T-helper 2 cell treated with Interferon-gamma antibody and Interleukin-4, amounts not matched to agents 5 μg/mL and 100 μg/mL, for 36 hours (primary cell): Measurements from ENCODE around the gene KCNJ6.

Experiments
- DNase-seq: peaks from one replicate; pipeline ENCODE4 v3.0.0; 2021; ENCODE audit warnings: low spot score
- H3K27ac Mint-ChIP-seq: one replicate; pipeline ENCODE4 v1.8.0; 2021; ENCODE audit warnings: mild to moderate bottlenecking, mixed read lengths
- H3K27me3 Mint-ChIP-seq: one replicate; pipeline ENCODE4 v1.8.0; 2021; ENCODE audit warnings: low read depth, mixed read lengths
- H3K36me3 Mint-ChIP-seq: one replicate; pipeline ENCODE4 v1.8.0; 2021; ENCODE audit warnings: low read depth, mixed read lengths
- H3K4me1 Mint-ChIP-seq: one replicate; pipeline ENCODE4 v1.8.0; 2021; ENCODE audit warnings: low read depth, mixed read lengths
- H3K4me3 Mint-ChIP-seq: one replicate; pipeline ENCODE4 v1.8.0; 2022; ENCODE audit warnings: mild to moderate bottlenecking, moderate library complexity, mixed read lengths
- H3K9me3 Mint-ChIP-seq: one replicate; pipeline ENCODE4 v1.8.0; 2021; ENCODE audit warnings: mixed read lengths

The KCNJ6 gene

DNA sequence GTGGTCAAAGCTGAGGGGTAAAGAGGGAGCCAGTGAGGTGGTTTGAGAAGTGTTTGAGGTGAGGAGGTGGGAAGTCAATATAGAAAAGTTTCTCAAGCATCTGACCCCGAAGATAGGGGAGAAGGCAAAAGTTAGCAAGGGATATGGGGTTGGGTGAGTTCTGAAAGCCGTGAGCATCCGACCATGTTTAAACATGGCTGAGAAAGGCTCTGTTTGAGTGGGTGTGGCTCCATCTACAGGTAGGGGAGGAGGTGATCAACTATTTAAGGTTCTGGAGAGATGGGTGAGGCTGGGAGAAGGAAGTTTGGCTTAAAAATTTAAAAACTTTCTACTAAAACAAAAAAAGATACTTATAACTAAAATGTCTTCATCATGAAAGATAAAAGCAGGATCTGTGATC, 273.8 kb downstream of the KCNJ6 start:
- Mint-ChIP-seq H3K4me1 (peaks cover 3% of the 10 kb centered on the region), H3K36me3 (no peaks in the 10 kb centered on the region), H3K4me3 (no peak overlapping the region), H3K9me3 (no peaks in the 10 kb centered on the region), H3K27ac (no peak overlapping the region), H3K27me3 (peaks cover 31% of the 10 kb centered on the region)
- no peak for DNase-seq

DNA sequence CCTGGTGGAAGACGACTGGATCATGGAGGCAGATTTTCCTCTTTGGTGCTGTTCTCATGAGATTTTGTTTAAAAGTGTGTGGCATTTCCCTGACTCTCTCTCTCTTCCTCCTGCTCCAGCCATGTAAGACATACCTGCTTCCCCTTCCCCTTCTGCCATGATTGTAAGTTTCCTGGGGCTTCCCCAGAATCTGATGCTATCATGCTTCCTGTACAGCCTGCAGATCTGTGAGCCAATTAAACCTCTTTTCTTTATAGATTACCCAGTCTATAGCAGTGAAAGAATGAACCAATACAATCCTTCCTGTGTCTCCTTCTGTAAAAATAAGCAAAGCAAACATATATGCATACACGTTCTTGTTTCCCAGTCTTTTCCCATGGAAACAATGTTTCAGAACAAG, 276.5 kb downstream of the KCNJ6 start:
- Mint-ChIP-seq H3K36me3 (no peaks in the 10 kb centered on the region), H3K4me1 (peaks cover 3% of the 10 kb centered on the region), H3K27ac (no peak overlapping the region), H3K4me3 (no peak overlapping the region), H3K27me3 (peaks cover 28% of the 10 kb centered on the region), H3K9me3 (no peaks in the 10 kb centered on the region)
- no peak for DNase-seq

DNA sequence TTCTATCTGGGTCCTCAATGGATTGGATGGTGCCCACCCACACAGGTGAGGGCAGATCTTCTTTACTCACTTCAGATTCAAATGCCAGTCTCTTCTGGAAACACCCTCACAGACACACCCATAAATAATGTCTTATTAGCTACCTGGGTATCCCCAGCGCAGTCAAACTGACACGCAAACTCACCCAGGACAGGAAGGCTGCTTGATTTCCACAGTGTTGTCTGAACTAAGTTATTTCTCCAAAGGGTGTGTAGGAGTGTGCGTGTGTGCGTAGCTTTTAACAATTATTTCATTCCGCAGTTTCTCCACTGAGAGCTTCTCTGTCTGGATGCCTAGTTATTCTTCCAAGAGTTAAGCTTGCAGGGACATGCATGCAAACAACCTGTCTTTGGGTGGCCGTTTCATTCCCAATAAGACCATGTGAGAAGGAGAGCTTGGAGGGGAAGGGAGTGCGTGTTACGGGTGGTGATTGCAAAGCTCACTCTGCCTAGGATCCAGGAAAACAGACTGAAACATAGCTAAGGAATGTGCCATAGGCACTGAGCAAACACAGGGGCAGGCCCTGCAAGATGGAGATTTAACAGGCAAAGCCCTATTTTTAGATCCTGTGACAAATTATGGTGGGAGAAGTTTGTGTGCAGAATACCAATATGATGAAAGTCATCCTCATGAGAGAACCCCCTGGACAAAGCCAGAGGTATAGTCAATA, 280.0 kb downstream of the KCNJ6 start:
- H3K27ac Mint-ChIP-seq = no peak overlapping the region
- no peak for DNase-seq
- H3K4me1 Mint-ChIP-seq = peaks cover 3% of the 10 kb centered on the region
- H3K27me3 Mint-ChIP-seq = peaks cover 26% of the 10 kb centered on the region
- no peak overlapping the region for H3K4me3 Mint-ChIP-seq
- no peaks in the 10 kb centered on the region for H3K36me3 Mint-ChIP-seq
- H3K9me3 Mint-ChIP-seq = no peaks in the 10 kb centered on the region

DNA sequence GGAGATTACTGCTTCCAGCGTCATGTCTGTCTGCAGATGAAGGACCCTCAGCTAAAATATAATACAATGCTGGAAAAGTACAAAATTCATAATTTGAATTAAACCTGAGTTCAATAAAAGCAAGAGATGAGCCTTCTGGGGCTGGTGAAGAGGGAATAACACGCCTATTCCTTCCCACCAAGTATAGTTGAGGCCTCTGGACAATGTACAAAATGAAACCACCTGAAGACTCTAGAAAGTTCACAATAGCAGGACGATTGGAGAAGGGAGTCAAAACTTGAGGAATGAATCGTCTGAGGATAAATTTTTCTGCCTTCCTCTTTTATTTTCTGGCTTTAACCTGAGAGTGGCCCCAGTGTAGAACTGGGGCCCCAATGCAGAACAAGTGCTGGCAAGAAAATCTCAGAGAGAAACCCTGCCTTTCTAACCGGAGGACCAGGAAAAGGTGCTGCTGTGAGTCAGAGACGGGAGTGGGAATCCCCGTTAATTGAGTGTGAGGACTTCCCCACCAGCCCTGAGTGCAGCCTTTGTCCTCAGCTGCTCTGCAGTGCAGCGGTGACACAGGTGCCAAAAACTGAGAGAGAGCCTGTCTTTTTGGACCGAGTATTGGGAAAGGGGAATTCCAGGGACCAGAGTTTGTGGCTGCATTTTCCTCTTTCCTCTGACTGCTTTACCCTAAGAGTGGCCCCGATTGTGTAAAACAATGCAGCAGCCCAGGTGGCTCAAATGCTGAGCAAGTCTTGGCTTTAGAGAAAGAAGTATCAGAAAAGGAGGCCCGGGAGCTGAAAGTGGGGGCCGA, 284.7 kb downstream of the KCNJ6 start:
- DNase-seq = no peak
- Mint-ChIP-seq H3K27me3 (peaks cover 22% of the 10 kb centered on the region), H3K36me3 (no peaks in the 10 kb centered on the region), H3K4me1 (no peaks in the 10 kb centered on the region), H3K27ac (no peak overlapping the region), H3K9me3 (no peaks in the 10 kb centered on the region), H3K4me3 (no peak overlapping the region)

DNA sequence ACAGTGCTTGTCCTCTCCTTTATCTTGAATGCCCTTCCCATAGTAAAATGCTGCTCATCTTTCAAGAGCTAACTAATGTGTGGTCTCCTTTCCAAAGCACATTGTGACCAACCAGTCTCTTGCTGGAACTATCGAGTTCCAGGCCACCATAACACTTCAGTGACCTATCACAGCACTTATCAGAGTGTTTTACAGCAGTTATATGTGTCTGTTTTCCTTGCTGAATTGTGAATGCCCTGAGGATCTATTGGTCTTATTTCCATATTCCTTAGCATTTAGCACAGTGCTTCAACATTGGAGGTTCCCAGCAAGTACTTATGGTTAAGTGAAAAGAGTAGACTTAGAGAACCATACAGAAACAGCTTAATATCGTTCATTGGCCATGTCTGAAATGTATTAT, 285.4 kb downstream of the KCNJ6 start:
- no peak overlapping the region for H3K4me3 Mint-ChIP-seq
- H3K4me1 Mint-ChIP-seq = no peaks in the 10 kb centered on the region
- peaks cover 22% of the 10 kb centered on the region for H3K27me3 Mint-ChIP-seq
- H3K9me3 Mint-ChIP-seq = no peaks in the 10 kb centered on the region
- H3K36me3 Mint-ChIP-seq = no peaks in the 10 kb centered on the region
- no peak overlapping the region for H3K27ac Mint-ChIP-seq
- DNase-seq = no peak

DNA sequence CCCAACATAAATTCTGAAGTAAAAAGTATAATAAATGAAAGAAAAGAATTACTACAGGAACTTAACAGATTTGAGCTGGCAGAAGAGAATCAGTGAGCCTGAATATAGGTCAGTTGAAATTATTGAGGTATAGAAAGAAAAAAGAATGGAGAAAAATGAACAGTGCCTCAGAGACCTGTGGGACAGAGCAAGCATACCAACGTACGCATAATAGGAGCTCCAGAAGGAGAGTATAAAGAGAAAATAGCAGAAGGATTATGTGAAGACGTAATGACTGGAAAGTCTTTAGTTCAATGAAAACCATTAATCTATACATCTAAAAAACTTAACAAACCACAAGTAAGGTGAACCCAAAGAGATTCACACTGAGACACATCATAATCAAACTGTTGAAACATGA, 287.9 kb downstream of the KCNJ6 start:
- Mint-ChIP-seq H3K4me1 (no peaks in the 10 kb centered on the region), H3K36me3 (no peaks in the 10 kb centered on the region), H3K27me3 (peaks cover 25% of the 10 kb centered on the region), H3K4me3 (no peak overlapping the region), H3K27ac (no peak overlapping the region), H3K9me3 (no peaks in the 10 kb centered on the region)
- DNase-seq = no peak

DNA sequence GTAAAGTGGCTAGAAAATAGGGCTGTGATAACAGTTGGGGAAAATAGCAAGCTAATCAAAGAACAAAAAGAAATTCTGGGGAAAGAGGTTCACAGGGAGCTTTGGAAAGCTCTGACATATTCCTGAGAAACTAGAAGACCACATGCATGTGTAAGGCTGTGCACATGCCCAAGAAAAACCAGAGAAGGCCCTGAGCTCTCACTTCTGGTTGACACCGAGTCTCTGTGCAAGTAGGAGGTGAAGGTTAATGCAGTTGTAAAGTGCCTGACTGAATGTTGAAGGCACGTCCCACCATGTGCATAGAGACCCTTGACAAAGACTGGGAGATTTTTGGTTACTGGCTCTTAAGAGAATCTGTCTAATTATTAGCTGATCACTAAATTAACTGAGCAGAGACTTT, 288.7 kb downstream of the KCNJ6 start:
- H3K36me3 Mint-ChIP-seq = no peaks in the 10 kb centered on the region
- H3K4me3 Mint-ChIP-seq = no peak overlapping the region
- H3K27ac Mint-ChIP-seq = no peak overlapping the region
- H3K27me3 Mint-ChIP-seq = peaks cover 25% of the 10 kb centered on the region
- DNase-seq = no peak
- no peaks in the 10 kb centered on the region for H3K4me1 Mint-ChIP-seq
- no peaks in the 10 kb centered on the region for H3K9me3 Mint-ChIP-seq

DNA sequence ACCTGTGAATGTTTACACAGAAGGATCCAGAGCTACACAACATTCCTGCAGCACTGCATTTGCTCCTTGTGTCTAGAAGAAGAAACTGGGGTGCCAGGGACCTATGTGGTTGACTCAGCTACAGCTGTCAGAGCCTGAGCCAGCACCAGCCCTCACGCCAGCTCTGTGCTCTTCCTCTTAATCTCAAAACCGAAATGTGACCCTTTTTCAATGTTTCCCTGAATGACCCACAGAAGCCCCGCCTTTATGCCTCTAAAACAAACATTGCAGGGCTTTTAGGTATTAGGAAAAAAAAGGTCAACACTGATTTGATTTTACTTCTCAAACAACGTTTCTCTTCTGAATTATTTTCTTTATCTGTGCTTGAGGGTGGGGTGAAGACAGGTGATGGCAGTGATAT, 289.2 kb downstream of the KCNJ6 start:
- no peaks in the 10 kb centered on the region for H3K9me3 Mint-ChIP-seq
- no peak overlapping the region for H3K27ac Mint-ChIP-seq
- no peaks in the 10 kb centered on the region for H3K36me3 Mint-ChIP-seq
- H3K27me3 Mint-ChIP-seq = peaks cover 23% of the 10 kb centered on the region
- H3K4me1 Mint-ChIP-seq = no peaks in the 10 kb centered on the region
- no peak for DNase-seq
- no peak overlapping the region for H3K4me3 Mint-ChIP-seq

DNA sequence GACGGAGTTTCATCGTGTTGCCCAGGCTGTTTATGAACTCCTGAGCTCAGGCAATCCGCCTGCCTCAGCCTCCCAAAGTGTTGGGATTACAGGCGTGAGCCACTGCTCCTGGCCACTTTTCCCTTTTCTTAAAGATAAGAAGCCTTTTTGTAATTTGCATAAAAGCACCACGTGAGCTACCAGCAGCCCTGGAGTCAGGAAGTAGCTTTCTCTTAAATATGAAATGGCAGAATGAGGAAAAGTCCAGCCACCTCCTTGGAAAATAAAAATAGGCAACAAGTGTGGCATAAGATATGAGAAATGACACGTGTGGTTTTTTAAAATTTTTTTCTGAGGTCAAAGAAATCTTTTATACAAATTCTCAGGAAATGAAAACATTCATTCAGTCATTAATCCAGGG, 289.9 kb downstream of the KCNJ6 start:
- Mint-ChIP-seq H3K4me1 (no peaks in the 10 kb centered on the region), H3K36me3 (no peaks in the 10 kb centered on the region), H3K4me3 (no peak overlapping the region), H3K27me3 (peaks cover 19% of the 10 kb centered on the region), H3K27ac (no peak overlapping the region), H3K9me3 (no peaks in the 10 kb centered on the region)
- no peak for DNase-seq

DNA sequence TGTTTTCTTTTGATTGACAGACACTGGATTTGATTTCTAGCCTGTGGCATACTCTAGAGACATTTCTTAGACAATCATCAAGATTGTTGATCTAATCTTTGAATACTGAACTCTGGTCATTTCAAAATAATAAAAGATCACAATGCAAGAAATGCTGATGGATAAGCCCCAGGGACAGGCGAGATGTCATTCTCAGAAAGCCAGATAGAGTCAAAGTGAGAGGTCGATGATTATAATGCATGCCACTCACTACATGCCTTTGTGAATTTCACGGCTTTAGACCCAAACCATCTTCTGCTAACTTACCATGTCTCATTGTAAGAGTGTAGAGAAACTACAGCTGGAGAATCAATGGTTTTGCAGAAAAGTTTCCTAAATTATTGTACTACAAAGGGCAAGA, 292.6 kb downstream of the KCNJ6 start:
- Mint-ChIP-seq H3K27me3 (peaks cover 13% of the 10 kb centered on the region), H3K9me3 (no peaks in the 10 kb centered on the region), H3K4me3 (no peak overlapping the region), H3K4me1 (no peaks in the 10 kb centered on the region), H3K27ac (no peak overlapping the region), H3K36me3 (no peaks in the 10 kb centered on the region)
- no peak for DNase-seq

DNA sequence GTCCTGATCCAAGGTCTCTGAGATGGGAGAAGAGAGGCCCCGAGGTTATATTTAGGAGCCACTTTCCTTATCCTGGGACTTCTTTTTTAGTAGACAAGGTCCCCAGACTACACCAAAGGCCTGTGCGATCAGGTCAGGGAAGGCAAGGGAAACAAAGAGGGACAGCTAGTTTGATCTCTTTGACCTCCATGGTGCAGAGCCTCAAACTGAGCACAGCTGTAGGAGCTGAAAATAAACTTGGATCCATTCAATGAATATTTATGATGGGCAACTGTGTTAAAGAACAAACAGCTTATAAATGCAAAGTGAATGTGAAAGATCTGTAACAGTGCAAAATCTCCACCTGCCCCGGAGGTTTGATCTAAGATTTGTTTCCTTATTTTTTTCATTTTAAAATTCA, 293.1 kb downstream of the KCNJ6 start:
- H3K27ac Mint-ChIP-seq = no peak overlapping the region
- no peak for DNase-seq
- no peaks in the 10 kb centered on the region for H3K9me3 Mint-ChIP-seq
- no peaks in the 10 kb centered on the region for H3K4me1 Mint-ChIP-seq
- H3K4me3 Mint-ChIP-seq = no peak overlapping the region
- H3K27me3 Mint-ChIP-seq = peaks cover 11% of the 10 kb centered on the region
- H3K36me3 Mint-ChIP-seq = no peaks in the 10 kb centered on the region

DNA sequence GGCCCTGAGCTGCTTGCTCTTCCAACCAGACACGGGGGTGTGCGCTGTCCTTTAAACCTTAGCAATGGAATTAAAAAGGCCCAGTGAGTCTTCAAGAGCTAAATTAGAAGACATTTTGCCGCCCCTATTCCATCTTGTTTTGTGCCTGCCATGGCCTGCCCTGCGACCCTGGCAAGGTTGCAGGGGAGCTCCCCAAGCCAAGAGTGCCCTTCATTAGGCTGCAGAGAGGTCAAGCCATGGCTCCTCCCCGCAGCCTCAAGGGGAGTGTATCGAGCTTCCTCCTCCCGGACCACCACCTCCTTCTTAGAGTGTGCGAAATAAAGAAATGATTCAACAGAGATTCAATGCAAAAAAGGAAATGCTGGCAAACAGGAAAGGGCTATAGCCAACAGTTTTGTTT, 293.5 kb downstream of the KCNJ6 start:
- no peak for DNase-seq
- Mint-ChIP-seq H3K4me3 (no peak overlapping the region), H3K36me3 (no peaks in the 10 kb centered on the region), H3K9me3 (no peaks in the 10 kb centered on the region), H3K27ac (no peak overlapping the region), H3K27me3 (peaks cover 12% of the 10 kb centered on the region), H3K4me1 (no peaks in the 10 kb centered on the region)

DNA sequence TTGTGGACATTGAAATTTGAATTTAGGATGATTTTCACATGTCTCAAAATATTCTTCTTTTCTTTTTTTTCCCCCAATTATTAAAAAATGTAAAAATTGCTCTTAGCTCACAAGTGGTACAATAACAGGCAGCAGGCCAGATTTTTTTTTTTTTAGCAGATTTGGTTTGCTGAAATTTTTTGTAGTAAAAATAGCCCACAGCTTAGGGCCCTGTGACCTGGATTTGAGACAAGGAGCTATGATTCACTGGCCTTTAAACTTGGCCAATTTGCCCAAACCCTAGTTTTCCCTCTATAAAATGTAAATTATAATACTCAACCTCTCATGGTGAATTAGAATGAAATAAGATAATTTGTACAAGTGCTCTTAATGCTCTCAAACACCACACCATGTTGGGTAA, 295.9 kb downstream of the KCNJ6 start:
- Mint-ChIP-seq H3K4me1 (no peaks in the 10 kb centered on the region), H3K36me3 (no peaks in the 10 kb centered on the region), H3K9me3 (no peaks in the 10 kb centered on the region), H3K4me3 (no peak overlapping the region), H3K27me3 (peaks cover 12% of the 10 kb centered on the region), H3K27ac (no peak overlapping the region)
- no peak for DNase-seq

DNA sequence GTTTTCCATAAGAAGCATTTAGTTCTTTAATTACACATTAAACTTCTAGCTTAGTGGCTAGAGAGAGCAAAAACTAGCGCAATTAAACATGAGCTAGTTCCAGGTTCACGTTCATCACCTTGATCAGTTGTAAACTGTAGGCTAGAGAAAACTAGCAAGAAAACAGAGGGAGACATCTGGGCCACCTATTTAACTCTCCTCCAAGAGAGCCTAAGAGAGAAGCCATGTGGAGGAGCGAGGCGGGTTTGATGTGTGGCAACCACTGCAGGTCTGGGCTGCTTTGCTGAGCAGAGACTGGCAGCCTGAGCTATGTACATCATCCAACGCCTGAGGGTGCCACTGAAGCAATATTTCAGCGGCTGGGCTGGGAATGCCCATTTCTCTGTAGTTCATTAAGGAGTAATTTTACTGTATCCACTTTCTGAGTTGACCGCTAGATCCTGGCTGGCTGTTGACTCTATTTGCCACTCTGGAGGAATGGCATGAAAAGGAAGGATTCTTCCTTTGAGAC, 296.7 kb downstream of the KCNJ6 start:
- H3K27me3 Mint-ChIP-seq = peaks cover 9% of the 10 kb centered on the region
- no peak overlapping the region for H3K27ac Mint-ChIP-seq
- no peaks in the 10 kb centered on the region for H3K36me3 Mint-ChIP-seq
- H3K4me3 Mint-ChIP-seq = no peak overlapping the region
- DNase-seq = no peak
- H3K9me3 Mint-ChIP-seq = no peaks in the 10 kb centered on the region
- no peaks in the 10 kb centered on the region for H3K4me1 Mint-ChIP-seq
